ENCODE results near the gene PHF12.
"Not testable (repeated sequence)": the region's sequence is repeated elsewhere in the genome, so short reads cannot be mapped to it uniquely, and the experiment has no call there.

PHF12 gene

GRCh38 chr17:28928061-28928460 lies 23.3 kb downstream of the PHF12 start:
- no peak for DNase-seq

GRCh38 chr17:28926786-28927185 lies 24.5 kb downstream of the PHF12 start:
- DNase-seq: no peak

- DNase-seq: no peak
Observed at GRCh38 chr17:28926366-28926765, 25.0 kb downstream of the PHF12 start.

- DNase-seq: peak; percentile 20 to 72
Observed at GRCh38 chr17:28925912-28926365, 25.4 kb downstream of the PHF12 start.

- DNase-seq: no peak
Observed at GRCh38 chr17:28920201-28920600, 31.1 kb downstream of the PHF12 start.

- no peak for DNase-seq
Observed at GRCh38 chr17:28918295-28918694, 33.0 kb downstream of the PHF12 start.

- DNase-seq: no peak
Observed at GRCh38 chr17:28917465-28917864, 33.9 kb downstream of the PHF12 start.

GRCh38 chr17:28917029-28917428 lies 34.3 kb downstream of the PHF12 start:
- DNase-seq: no peak

GRCh38 chr17:28916302-28916934 lies 34.9 kb downstream of the PHF12 start:
- DNase-seq: peak in 1 of 2 experiments; percentile 32

GRCh38 chr17:28912938-28913333 lies 38.4 kb downstream of the PHF12 start:
- no peak for DNase-seq

- no peak for DNase-seq
Observed at GRCh38 chr17:28912281-28912937, 38.9 kb downstream of the PHF12 start.

GRCh38 chr17:28911411-28912045 lies 39.8 kb downstream of the PHF12 start:
- DNase-seq: no peak

- no peak for DNase-seq
Observed at GRCh38 chr17:28910534-28910933, 40.8 kb downstream of the PHF12 start.

GRCh38 chr17:28908640-28909167 lies 42.6 kb downstream of the PHF12 start:
- DNase-seq: no peak

GRCh38 chr17:28907709-28908475 lies 43.4 kb downstream of the PHF12 start:
- no peak for DNase-seq

GRCh38 chr17:28906706-28907438 lies 44.4 kb downstream of the PHF12 start:
- DNase-seq: no peak

GRCh38 chr17:28906276-28906675 lies 45.0 kb downstream of the PHF12 start:
- no peak for DNase-seq

- no peak for DNase-seq
Observed at GRCh38 chr17:28904800-28905199, 46.5 kb downstream of the PHF12 start.

GRCh38 chr17:28903546-28903841 lies 47.8 kb downstream of the PHF12 start:
- DNase-seq: not testable (repeated sequence)

GRCh38 chr17:28902819-28903545 lies 48.3 kb downstream of the PHF12 start, which contains the start of gene DHRS13:
Gene DHRS13, minus strand, starts transcription at chr17:28903079. Its CDS starts 135 bp downstream, at chr17:28902944.
- peak; percentile 75 to 86 for DNase-seq
